Stimulated activated CD4-positive, alpha-beta T cell treated with anti-CD3 and anti-CD28 coated beads, Interleukin-4, amount 100 ng/mL, for 1 hour (primary cell): ENCODE data around the gene HS3ST6.
"Not testable (repeated sequence)": the region's sequence is repeated elsewhere in the genome, so short reads cannot be mapped to it uniquely, and the experiment has no call there.

Source experiments
- DNase-seq: peaks from one replicate; pipeline ENCODE4 v3.0.0-alpha.2; 2020

HS3ST6 gene

GRCh38 chr16:1924095-1924494, 5.9 kb upstream of the HS3ST6 start:
- no peak for DNase-seq

- no peak for DNase-seq
Measured at GRCh38 chr16:1923299-1924034, 5.3 kb upstream of the HS3ST6 start.

- no peak for DNase-seq
Measured at GRCh38 chr16:1922357-1922756, 4.1 kb upstream of the HS3ST6 start.

- DNase-seq = no peak
Measured at GRCh38 chr16:1920727-1921171, 2.5 kb upstream of the HS3ST6 start.

- DNase-seq = not testable (repeated sequence)
Measured at GRCh38 chr16:1920122-1920521, 1.9 kb upstream of the HS3ST6 start.

GRCh38 chr16:1919327-1919998, 1.2 kb upstream of the HS3ST6 start:
- no peak for DNase-seq

- DNase-seq = no peak
Measured at GRCh38 chr16:1917665-1918350, 407 bp downstream of the HS3ST6 start.

- DNase-seq = no peak
Measured at GRCh38 chr16:1917056-1917664, 1.1 kb downstream of the HS3ST6 start.

GRCh38 chr16:1916640-1916990, 1.6 kb downstream of the HS3ST6 start:
- no peak for DNase-seq

GRCh38 chr16:1915732-1916639, 2.2 kb downstream of the HS3ST6 start:
- DNase-seq = no peak

- no peak for DNase-seq
Measured at GRCh38 chr16:1914988-1915387, 3.2 kb downstream of the HS3ST6 start.

- no peak for DNase-seq
Measured at GRCh38 chr16:1914084-1914608, 4.1 kb downstream of the HS3ST6 start.

- DNase-seq = no peak
Measured at GRCh38 chr16:1913327-1914083, 4.7 kb downstream of the HS3ST6 start.

- no peak for DNase-seq
Measured at GRCh38 chr16:1912215-1912543, 6.0 kb downstream of the HS3ST6 start.

- DNase-seq = no peak
Measured at GRCh38 chr16:1911467-1912214, 6.6 kb downstream of the HS3ST6 start.

- no peak for DNase-seq
Measured at GRCh38 chr16:1909561-1910231, 8.5 kb downstream of the HS3ST6 start.

- DNase-seq = no peak
Measured at GRCh38 chr16:1908983-1909382, 9.2 kb downstream of the HS3ST6 start.

- DNase-seq = no peak
Measured at GRCh38 chr16:1908184-1908583, 10.0 kb downstream of the HS3ST6 start.

- DNase-seq = no peak
Measured at GRCh38 chr16:1907226-1907860, 10.9 kb downstream of the HS3ST6 start.

- DNase-seq = no peak
Measured at GRCh38 chr16:1906846-1907165, 11.4 kb downstream of the HS3ST6 start.
